ENCODE results near the gene DSCAML1.

Gene DSCAML1

GRCh38 chr11:117782101-117782500 lies 14.9 kb downstream of the DSCAML1 start:
- TF ChIP-seq POLR2AphosphoS5 (IDR thresholded peaks at IDR 0.05; ENCODE audit: low read depth, low read length) (no peak), TAF1 (IDR thresholded peaks at IDR 0.05; ENCODE audit: borderline replicate concordance, insufficient read depth, low read length) (no peak), SIN3A (IDR thresholded peaks at IDR 0.05; ENCODE audit: borderline replicate concordance, insufficient read depth, low read length) (no peak), FOXP2 (optimal IDR thresholded peaks at IDR 0.05; ENCODE audit: borderline replicate concordance, extremely low read depth, extremely low read length, insufficient read depth) (no peak), REST (IDR thresholded peaks at IDR 0.05; ENCODE audit: insufficient read depth in 1 of 2, low read depth in 2 of 2, low read length in 2 of 2) (no peak)

GRCh38 chr11:117781627-117782026 lies 15.4 kb downstream of the DSCAML1 start:
- no peak for TF ChIP-seq REST (IDR thresholded peaks at IDR 0.05; ENCODE audit: insufficient read depth in 1 of 2, low read depth in 2 of 2, low read length in 2 of 2)
- no peak for TF ChIP-seq POLR2AphosphoS5 (IDR thresholded peaks at IDR 0.05; ENCODE audit: low read depth, low read length)
- TF ChIP-seq SIN3A (IDR thresholded peaks at IDR 0.05; ENCODE audit: borderline replicate concordance, insufficient read depth, low read length): no peak
- no peak for TF ChIP-seq TAF1 (IDR thresholded peaks at IDR 0.05; ENCODE audit: borderline replicate concordance, insufficient read depth, low read length)
- TF ChIP-seq FOXP2 (optimal IDR thresholded peaks at IDR 0.05; ENCODE audit: borderline replicate concordance, extremely low read depth, extremely low read length, insufficient read depth): no peak

GRCh38 chr11:117780456-117780855 lies 16.6 kb downstream of the DSCAML1 start:
- no peak for TF ChIP-seq SIN3A (IDR thresholded peaks at IDR 0.05; ENCODE audit: borderline replicate concordance, insufficient read depth, low read length)
- no peak for TF ChIP-seq FOXP2 (optimal IDR thresholded peaks at IDR 0.05; ENCODE audit: borderline replicate concordance, extremely low read depth, extremely low read length, insufficient read depth)
- no peak for TF ChIP-seq REST (IDR thresholded peaks at IDR 0.05; ENCODE audit: insufficient read depth in 1 of 2, low read depth in 2 of 2, low read length in 2 of 2)
- TF ChIP-seq TAF1 (IDR thresholded peaks at IDR 0.05; ENCODE audit: borderline replicate concordance, insufficient read depth, low read length): no peak
- no peak for TF ChIP-seq POLR2AphosphoS5 (IDR thresholded peaks at IDR 0.05; ENCODE audit: low read depth, low read length)

GRCh38 chr11:117774553-117774952 lies 22.5 kb downstream of the DSCAML1 start:
- no peak for TF ChIP-seq REST (IDR thresholded peaks at IDR 0.05; ENCODE audit: insufficient read depth in 1 of 2, low read depth in 2 of 2, low read length in 2 of 2)
- no peak for TF ChIP-seq TAF1 (IDR thresholded peaks at IDR 0.05; ENCODE audit: borderline replicate concordance, insufficient read depth, low read length)
- TF ChIP-seq SIN3A (IDR thresholded peaks at IDR 0.05; ENCODE audit: borderline replicate concordance, insufficient read depth, low read length): no peak
- no peak for TF ChIP-seq POLR2AphosphoS5 (IDR thresholded peaks at IDR 0.05; ENCODE audit: low read depth, low read length)
- no peak for TF ChIP-seq FOXP2 (optimal IDR thresholded peaks at IDR 0.05; ENCODE audit: borderline replicate concordance, extremely low read depth, extremely low read length, insufficient read depth)

GRCh38 chr11:117772360-117772759 lies 24.7 kb downstream of the DSCAML1 start:
- TF ChIP-seq TAF1 (IDR thresholded peaks at IDR 0.05; ENCODE audit: borderline replicate concordance, insufficient read depth, low read length): no peak
- TF ChIP-seq FOXP2 (optimal IDR thresholded peaks at IDR 0.05; ENCODE audit: borderline replicate concordance, extremely low read depth, extremely low read length, insufficient read depth): no peak
- no peak for TF ChIP-seq POLR2AphosphoS5 (IDR thresholded peaks at IDR 0.05; ENCODE audit: low read depth, low read length)
- no peak for TF ChIP-seq REST (IDR thresholded peaks at IDR 0.05; ENCODE audit: insufficient read depth in 1 of 2, low read depth in 2 of 2, low read length in 2 of 2)
- no peak for TF ChIP-seq SIN3A (IDR thresholded peaks at IDR 0.05; ENCODE audit: borderline replicate concordance, insufficient read depth, low read length)
